ENCODE results near the gene TTLL12.

Gene TTLL12

GRCh38 chr22:43186272-43187170 lies at the start of gene TTLL12:
Gene TTLL12, minus strand, starts transcription at chr22:43187134. Its CDS starts 65 bp downstream, at chr22:43187069.
- no peak for DNase-seq

- no peak for DNase-seq
These were observed 48.8 kb upstream of the TTLL12 start for GRCh38 chr22:43235445-43236409.

GRCh38 chr22:43234264-43234988 lies 47.5 kb upstream of the TTLL12 start:
- no peak for DNase-seq

GRCh38 chr22:43233529-43233928 lies 46.6 kb upstream of the TTLL12 start:
- no peak for DNase-seq

- DNase-seq, result no peak
These were observed 45.5 kb upstream of the TTLL12 start for GRCh38 chr22:43232445-43232844.

GRCh38 chr22:43231724-43232034 lies 44.7 kb upstream of the TTLL12 start:
- DNase-seq, result no peak

GRCh38 chr22:43230971-43231723 lies 44.2 kb upstream of the TTLL12 start:
- DNase-seq, result peak; percentile 53

GRCh38 chr22:43230571-43230970 lies 43.6 kb upstream of the TTLL12 start:
- no peak for DNase-seq

GRCh38 chr22:43228863-43229262 lies 41.9 kb upstream of the TTLL12 start:
- no peak for DNase-seq

DNA sequence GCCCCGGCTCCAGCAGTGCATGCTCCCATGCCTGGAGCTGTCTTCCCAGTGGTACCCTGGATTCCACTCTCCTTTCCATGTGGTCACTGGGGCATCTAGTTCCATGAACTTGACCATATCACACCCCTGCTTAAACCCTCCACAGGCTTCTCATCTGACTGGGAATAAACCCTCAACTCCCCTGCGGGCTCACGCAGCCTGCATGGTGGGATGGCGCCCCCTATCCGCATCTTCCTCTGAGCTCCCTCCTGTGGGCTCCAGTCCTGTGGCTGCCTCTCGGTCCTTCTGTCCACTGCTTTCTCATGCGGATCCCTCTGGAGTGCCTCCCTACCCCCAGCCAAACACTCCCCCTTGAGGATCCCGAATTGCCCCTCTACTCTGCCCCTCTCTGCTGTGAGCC lies 41.4 kb upstream of the TTLL12 start:
- no peak for DNase-seq

DNA sequence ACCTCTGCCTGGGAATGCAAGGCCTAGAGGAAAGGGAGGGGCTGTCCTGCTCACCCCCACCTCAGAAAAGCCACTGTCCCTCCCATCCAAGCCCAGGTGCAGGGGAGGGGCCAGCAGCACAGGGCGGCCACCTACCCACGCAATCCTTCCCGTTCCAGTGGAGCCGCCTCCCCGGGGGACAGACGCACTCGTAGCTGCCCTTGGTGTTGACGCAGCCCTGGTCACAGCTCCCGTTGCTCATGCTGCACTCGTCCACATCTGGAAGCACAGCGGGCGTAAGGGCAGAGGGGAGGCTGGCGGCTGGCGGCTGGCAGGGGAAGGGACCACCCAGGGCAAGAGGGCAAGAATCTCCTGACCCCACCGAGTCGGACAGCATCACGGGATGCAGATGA lies 40.3 kb upstream of the TTLL12 start:
- DNase-seq, result no peak

DNA sequence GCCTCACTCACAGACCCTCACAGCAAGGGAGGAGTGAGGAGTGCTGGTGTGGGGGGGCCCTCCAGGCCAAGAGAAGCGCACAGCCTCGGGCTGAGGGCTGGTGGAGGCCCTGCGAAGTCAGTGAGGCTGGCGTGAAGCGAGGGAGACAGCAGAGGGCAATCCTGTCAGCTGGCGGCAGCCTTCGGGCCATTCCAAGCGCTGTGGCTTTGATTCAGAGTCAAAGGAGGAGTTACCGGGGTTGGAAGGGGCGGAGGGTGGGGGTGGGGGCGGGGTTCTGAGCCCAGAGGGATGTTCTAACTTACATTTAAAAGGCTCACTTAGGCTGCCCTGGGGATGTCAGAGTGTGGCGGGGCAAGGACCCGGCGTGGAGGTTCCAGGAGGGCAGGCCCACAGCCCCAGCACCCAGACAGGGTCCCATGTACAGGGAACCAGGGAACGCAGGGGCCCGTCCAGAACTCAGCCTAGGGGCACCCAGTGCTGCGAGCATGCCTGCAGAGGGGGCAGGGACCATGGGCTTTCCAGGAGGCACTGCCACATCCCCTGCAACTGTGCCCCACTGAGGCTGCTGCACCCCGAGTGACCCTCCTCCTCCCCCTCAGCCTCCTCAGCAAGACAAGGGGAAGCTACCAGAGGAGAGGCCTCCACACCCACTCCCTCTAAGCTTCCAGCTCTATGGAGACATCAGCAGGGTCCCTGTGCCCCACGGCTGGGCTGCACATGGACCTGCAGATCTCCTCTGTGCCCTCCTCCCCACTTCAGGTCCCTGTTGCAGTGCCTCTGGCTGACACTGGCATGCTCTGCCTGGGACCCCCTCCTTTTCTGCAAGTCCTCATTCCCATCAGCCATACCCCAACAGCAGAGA lies 39.7 kb upstream of the TTLL12 start:
- peak; percentile 20 for DNase-seq

DNA sequence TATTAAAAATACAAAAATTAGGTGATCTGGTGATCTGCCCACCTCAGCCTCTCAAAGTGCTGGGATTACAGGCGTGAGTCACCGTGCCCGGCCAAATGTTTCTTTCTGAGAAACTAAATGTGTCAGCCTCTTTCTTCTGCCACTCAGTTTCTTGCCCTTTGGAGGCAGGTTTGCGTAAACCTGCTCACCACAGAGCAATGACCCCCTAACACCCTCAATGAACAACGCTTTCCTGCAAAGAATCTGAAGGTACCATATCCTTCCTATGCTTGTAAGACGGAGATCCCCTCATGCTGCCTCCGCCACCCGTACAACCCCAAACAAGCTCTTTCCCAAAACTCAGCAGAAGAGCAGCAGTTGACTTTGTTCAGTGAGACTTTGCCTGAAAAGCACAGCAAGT lies 38.7 kb upstream of the TTLL12 start:
- DNase-seq, result no peak

GRCh38 chr22:43222987-43223386 lies 36.1 kb upstream of the TTLL12 start:
- DNase-seq, result no peak

DNA sequence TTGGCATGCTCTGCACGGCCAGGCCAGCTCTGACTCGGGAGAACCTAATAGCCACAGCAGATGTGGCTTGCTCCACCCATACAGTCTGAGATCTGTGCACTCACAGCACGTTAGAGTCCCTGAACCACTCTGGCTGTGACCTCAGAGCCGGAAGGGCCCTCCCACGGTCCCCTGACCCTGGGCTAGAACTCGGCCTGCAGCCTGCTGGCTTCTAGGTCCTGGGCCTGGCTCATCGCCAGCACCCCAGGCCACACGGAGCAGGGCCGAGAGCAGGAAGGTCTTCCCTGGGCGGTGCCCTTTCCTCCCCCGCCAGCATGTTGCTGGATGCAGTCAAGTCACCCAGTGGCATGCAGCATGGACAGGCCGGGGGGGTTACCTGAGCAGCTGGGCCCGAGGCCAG lies 35.3 kb upstream of the TTLL12 start:
- DNase-seq, result no peak

GRCh38 chr22:43220625-43221380 lies 33.9 kb upstream of the TTLL12 start:
- no peak for DNase-seq

GRCh38 chr22:43218786-43219185 lies 31.9 kb upstream of the TTLL12 start:
- DNase-seq, result no peak

DNA sequence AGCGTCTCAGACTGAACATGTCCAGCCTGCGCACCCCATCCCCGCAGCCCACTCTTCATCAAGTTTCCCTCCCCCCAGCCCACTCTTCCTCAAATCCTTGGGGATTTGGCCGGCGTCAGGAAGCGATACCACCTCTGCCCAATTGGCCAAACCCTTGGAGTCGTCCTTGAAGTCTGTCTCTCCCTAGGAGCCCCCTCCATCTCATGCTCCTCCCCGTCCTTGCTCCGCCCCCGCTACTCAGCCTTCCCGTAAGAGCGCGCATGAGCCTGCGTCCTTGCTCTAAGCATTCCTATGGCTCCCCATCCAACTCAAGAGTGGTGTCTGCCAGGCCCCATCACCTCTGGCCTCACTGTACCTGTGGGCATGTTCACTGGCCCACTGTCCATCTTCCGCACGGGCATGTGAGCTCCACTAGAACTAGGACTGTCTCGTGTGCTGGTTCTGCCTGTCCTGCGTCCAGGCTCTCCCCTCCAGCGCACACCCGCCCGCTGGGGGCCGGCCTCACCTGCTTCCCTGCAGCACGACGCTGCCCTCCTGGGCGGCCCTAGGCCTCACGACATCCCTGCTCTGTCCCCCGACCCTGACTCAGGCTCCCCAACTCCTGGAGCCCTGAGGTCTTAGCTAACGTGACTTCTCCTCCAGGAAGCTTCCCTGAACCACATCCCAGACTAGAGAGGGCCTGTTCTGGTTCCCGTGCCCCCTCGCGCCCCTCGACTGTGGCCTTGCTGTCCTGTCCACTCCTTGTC lies 30.5 kb upstream of the TTLL12 start:
- no peak for DNase-seq

- DNase-seq, result peak; percentile 20
These were observed 29.8 kb upstream of the TTLL12 start for GRCh38 chr22:43216738-43217137.

DNA sequence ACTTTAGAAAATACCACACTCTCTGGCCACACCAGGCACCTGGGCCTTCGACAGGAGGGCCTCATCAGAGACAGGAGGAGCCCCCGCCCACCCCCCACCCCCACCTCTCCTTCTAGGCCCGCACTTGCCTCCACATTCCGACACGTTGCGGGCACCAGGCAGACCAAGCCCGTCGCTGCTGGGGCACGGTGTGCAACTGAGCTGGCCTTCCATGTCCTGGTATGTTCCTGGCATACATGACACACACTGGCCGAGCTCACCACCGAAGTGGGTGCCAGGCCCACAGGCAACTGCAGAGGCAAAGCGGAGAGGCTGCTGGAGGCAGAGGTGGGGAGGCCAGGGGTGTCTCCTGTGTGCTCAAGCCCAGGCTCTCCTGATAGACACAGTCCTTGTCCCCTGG lies 27.0 kb upstream of the TTLL12 start:
- no peak for DNase-seq

Measured in NCI-H510A treated with DMSO at 0.1 percent for 48 hours (cell line).